Measurements from ENCODE around the gene RAB7A.

Gene RAB7A

DNA sequence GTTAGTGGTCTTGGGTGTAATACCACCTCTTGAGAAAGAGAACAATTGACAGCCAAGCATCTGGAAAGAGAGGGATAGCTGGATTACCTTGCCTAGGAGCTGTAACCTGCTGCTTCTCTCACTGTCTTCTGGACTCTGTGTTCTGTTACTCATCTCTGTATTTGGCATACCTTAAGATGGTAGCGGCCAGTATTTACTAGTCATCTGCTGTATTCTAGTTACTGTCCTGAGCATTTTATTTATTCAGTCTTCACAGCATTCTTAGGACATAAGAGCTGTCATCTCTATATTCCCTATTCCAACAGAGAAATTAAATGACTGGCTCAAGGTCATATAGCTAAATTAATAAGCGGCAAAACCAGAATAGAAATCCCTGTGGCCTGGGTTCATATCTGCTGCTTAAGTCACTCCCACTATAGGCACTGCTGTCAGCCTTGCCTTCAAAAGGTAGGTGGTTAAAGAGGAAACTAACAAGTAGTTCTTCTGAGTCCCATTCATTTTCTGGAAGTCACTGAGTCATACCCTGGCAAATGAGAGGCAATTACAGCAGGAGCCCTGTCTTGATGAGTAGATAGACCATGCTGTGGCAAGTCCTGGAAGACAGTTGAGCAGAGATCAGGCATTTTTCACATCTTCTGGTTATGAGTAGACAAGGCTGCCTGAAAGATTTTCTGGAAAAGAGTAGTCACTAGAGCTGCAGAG is 68.2 kb downstream of the RAB7A start:
- no peak for DNase-seq (ENCODE audit: low read depth in 1 of 2, low spot score in 1 of 2)
- TF ChIP-seq JUND (IDR thresholded peaks at IDR 0.05; ENCODE audit: low read depth) = no peak
- in situ Hi-C loops (cut with HindIII; ENCODE audit: low pct_unique_long_range_greater_than_20kb, low sequenced_read_pairs) = no loop called here

DNA sequence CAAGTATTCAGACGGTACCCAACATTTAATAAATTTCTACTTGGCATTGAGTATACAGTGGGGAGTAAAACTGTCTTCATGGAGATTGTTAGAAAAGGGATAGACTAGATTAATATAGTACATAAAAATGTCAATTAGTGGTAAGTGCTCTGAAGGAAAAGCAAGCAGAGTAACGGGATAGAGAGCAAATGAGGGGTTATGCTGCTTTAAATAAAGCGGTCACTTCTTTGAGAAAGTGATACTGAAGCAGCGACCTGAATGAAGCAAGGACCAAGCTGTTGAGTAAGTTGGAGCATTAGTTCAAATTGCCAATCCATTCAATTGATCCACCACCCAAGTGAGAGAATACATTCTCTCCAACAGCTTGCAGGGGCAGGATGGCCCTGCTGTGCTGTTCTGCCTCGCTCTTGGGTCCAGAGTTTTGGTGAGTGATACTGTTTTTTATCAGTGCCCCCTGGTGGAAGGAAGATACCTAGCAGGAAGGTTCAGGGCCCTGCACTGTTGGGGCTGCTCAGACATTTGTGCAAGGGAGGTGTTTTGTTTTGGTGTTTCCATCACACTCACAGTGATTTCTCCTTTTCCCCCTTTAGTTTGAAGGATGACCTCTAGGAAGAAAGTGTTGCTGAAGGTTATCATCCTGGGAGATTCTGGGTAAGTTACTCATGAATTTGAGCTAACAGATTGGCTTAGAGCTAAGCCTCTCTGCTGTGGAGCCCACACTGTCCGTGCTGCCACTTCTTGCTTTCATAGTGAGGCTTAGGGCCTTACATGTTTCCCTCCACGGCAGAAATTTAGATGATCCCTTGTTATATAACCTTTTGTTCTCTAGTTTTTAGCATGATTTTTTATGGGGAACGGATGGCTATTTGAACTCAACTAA is 69.0 kb downstream of the RAB7A start:
- DNase-seq (ENCODE audit: low read depth in 1 of 2, low spot score in 1 of 2) = peak; percentile 70 to 73
- in situ Hi-C loops (cut with HindIII; ENCODE audit: low pct_unique_long_range_greater_than_20kb, low sequenced_read_pairs) = no loop called here
- TF ChIP-seq JUND (IDR thresholded peaks at IDR 0.05; ENCODE audit: low read depth) = no peak

DNA sequence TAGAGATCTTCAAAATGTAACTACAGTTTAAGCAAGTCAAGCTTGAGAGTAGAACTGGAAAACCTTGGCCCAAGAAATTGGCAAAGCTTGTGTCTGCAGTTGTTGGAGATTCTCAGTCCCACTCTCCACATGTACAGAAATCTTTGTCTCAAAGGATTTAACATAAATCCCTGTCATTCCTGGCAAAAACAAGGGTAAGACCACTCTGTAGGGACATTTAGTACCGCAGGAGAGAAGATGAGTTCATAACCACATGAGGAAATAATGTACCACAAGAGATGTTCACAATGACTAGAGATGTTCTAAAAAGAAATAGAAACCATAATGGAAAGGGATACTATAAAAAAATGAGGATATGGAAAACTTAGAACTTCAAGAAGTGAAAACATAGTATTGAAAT is 73.7 kb downstream of the RAB7A start:
- in situ Hi-C loops (cut with HindIII; ENCODE audit: low pct_unique_long_range_greater_than_20kb, low sequenced_read_pairs) = no loop called here
- DNase-seq (ENCODE audit: low read depth in 1 of 2, low spot score in 1 of 2) = no peak
- no peak for TF ChIP-seq JUND (IDR thresholded peaks at IDR 0.05; ENCODE audit: low read depth)

DNA sequence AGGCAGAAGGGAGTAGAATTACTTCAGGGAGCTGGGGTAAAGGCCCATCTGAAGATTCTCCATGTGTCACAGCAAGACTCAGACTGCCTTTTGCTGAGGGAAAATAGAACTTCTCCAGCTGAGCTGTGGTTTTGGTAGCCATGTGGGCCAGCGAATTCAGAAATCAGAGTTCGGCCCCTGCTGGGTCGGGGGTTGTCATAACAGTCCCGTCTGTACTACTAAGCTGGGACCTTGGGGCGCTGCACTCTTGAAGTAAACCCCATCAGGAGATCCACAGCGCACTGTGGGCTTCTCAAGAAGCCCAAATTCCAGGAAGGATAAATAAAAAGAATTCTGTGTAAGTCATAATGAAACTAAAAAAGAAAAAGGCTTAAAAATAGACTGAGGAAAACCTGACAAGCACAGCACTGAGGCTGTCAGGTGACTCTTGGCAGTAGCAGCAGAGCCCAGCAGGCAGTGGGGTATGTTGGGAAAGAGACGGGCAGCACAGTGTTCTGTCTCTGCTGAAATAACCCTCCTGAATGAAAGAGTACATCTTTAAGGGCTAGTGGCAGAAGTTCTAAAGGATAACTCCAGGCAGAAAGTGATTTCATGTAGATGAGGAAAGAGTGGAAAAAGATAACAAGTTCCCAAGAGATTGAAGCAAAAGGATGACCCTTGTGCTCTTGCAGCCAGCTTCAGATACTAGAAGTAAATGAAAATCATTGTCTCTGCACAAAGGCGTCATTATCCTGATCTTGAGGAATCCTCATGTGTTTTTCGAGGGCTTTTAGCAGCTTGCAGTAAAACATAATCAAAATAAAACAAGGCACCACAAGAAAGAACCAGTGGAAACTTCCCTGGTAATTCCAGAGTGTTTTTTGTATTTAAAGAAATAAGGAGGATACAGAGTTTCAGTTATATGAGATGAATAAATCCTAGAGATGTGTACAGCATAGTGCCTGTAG is 74.5 kb downstream of the RAB7A start:
- DNase-seq (ENCODE audit: low read depth in 1 of 2, low spot score in 1 of 2) = no peak
- in situ Hi-C loops (cut with HindIII; ENCODE audit: low pct_unique_long_range_greater_than_20kb, low sequenced_read_pairs) = no loop called here
- TF ChIP-seq JUND (IDR thresholded peaks at IDR 0.05; ENCODE audit: low read depth) = no peak

DNA sequence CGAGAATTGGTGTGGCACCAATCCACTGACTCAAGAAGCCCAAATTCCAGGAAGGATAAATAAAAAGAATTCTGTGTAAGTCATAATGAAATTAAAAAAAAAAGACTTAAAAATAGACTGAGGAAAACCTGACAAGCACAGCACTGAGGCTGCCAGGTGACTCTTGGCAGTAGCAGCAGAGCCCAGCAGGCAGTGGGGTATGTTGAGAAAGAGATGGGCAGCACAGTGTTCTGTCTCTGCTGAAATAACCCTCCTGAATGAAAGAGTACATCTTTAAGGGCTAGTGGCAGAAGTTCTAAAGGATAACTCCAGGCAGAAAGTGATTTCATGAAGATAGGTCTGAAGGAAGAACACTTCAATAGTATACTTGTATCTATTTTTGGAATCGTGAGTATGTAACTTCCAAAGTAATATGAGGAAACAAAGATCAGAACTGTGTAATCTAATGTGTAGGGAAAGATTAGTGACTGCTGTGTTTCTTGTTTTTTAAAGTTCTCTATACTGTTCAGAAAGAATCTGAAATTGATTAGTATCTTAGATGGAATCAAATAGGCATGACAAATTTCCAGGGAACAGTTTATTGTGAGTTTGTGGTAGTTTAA is 75.9 kb downstream of the RAB7A start:
- in situ Hi-C loops (cut with HindIII; ENCODE audit: low pct_unique_long_range_greater_than_20kb, low sequenced_read_pairs) = no loop called here
- no peak for TF ChIP-seq JUND (IDR thresholded peaks at IDR 0.05; ENCODE audit: low read depth)

DNA sequence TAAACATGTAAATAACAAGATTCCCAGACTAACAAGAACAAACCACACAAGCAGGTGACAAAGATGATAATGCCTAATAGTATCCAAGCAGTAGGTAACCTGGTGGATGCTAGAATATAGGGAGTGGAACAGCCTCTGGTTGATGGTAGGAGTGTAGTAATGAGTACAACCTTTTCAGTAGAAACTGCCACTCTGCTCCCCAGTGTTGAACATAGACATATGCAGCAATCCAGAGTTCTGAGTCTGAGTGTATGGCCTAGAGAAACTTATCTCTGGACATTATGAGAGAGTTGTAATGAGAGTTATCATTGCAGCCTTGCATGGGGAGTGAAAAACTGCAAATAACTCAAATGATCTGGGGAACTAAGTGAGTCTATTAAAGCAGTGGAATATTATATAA is 77.3 kb downstream of the RAB7A start:
- no peak for TF ChIP-seq JUND (IDR thresholded peaks at IDR 0.05; ENCODE audit: low read depth)
- no peak for DNase-seq (ENCODE audit: low read depth in 1 of 2, low spot score in 1 of 2)
- in situ Hi-C loops (cut with HindIII; ENCODE audit: low pct_unique_long_range_greater_than_20kb, low sequenced_read_pairs) = no loop called here

More for the DNA sequence above, 75.9 kb downstream of the RAB7A start:
- no peak for DNase-seq (ENCODE audit: low read depth in 1 of 2, low spot score in 1 of 2)

DNA sequence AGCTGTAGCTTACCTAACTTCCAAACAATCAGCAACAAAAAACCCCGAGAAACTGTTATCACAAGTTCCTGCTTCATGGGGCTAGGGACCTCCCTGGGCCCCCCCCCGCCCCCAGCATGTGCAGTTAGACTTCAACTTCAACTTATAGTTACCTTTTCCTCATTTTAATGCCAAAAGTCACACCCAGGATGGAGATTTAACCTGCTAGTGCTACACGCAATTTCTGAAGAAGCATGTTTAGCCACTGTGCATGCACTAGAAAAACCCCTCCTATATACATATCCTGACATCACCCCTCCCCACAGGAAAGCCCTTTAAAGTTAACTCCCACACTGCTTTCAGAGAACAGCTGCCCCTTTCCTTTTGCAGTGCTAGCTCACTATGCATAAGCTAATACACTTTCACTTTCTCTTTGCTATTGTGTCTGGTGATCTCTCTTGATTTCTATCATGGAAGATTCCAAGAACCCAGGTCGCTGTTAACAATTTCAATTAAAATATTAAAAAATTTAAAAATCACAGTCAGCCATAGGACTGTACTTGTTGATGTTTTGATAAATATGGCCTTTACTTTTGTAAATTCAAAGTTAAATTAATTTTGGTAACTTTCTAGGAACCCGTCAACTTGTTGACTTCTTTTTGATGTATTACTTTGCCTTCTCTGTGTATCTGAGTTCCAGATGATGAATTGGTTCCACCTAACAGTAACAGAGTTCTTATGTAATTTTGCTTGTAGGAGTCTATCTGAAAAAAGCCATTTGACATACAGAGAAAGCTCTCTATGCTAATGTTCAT is 78.2 kb downstream of the RAB7A start:
- DNase-seq (ENCODE audit: low read depth in 1 of 2, low spot score in 1 of 2) = no peak
- in situ Hi-C loops (cut with HindIII; ENCODE audit: low pct_unique_long_range_greater_than_20kb, low sequenced_read_pairs) = no loop called here
- TF ChIP-seq JUND (IDR thresholded peaks at IDR 0.05; ENCODE audit: low read depth) = no peak

DNA sequence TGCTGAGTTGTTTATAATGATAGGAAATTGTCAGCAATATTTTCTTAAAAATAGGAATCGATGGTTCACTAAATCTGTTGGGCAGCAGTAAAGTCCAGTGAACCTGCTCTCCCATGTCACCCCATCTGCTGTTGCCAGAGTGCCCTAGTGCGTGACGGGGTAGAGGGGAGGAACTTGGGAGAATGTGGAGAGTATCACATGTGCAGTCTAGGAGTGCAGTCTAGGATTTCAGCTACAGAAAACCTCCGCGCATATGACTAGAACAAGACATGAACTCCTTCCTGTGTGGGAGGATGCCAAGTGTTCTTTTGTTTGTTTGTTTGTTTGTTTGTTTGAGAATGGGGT is 78.8 kb downstream of the RAB7A start:
- in situ Hi-C loops (cut with HindIII; ENCODE audit: low pct_unique_long_range_greater_than_20kb, low sequenced_read_pairs) = no loop called here
- no peak for TF ChIP-seq JUND (IDR thresholded peaks at IDR 0.05; ENCODE audit: low read depth)
- DNase-seq (ENCODE audit: low read depth in 1 of 2, low spot score in 1 of 2) = no peak

DNA sequence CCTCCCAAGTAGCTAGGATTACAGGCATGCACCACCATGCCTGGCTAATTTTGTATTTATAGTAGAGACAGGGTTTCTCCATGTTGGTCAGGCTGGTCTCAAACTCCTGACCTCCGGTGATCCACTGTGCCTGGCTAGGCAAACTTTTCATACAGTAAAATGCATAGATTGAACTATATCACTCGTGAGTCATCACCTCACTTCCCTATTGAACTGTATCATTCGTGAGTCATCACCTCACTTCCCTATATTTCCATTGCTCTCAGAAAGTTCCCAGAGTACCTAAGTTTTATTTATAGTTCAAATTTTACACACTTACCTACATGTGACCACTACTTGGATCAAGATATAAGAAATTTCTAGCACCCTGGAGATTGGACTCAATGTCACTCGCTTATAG is 79.8 kb downstream of the RAB7A start:
- DNase-seq (ENCODE audit: low read depth in 1 of 2, low spot score in 1 of 2) = no peak
- TF ChIP-seq JUND (IDR thresholded peaks at IDR 0.05; ENCODE audit: low read depth) = no peak
- in situ Hi-C loops (cut with HindIII; ENCODE audit: low pct_unique_long_range_greater_than_20kb, low sequenced_read_pairs) = no loop called here

DNA sequence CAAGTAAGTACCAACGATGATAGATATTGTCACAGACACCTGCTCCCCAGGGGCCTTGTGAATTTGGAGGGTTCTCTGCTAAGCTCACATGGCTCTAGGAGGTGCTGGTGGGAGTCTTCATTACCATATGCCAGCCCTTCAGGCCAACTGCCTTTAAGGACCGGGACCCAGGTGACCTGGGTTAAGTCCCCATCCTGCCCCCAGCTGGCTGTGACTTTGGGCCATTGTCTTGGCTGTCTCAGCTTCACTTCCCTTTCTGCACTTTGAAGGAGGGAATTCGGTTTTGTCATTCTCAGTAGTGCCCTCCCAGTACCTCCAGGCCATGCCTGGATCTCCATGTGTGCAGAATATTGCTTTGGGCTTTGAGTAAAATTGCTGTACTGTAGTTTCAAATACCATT is 80.6 kb downstream of the RAB7A start:
- DNase-seq (ENCODE audit: low read depth in 1 of 2, low spot score in 1 of 2) = no peak
- in situ Hi-C loops (cut with HindIII; ENCODE audit: low pct_unique_long_range_greater_than_20kb, low sequenced_read_pairs) = no loop called here
- TF ChIP-seq JUND (IDR thresholded peaks at IDR 0.05; ENCODE audit: low read depth) = no peak

DNA sequence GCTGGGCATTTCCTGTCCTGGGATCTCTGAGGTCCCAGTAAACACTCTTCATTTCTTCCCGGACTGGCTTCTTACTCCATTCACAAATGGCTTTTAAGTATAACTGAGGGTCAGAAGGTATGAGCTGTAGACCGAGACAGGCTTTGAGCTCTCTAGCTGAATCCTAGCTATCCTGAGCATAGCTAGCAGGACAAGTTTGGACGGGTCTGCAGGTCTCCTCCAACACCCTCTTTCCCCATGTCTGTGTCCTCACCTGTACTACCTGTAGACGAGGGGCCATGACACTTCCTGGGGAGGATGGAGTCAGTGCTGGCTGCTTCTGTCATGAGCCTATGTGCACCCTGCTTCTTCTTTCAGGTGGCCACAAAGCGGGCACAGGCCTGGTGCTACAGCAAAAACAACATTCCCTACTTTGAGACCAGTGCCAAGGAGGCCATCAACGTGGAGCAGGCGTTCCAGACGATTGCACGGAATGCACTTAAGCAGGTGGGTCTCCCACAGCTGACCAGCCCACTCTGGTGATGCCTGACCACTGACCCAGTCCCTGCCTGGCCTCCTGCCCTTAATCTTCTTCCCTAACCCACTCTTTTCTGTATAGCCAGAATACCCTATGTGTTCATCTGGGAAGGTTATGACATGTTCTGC is 81.3 kb downstream of the RAB7A start:
- DNase-seq (ENCODE audit: low read depth in 1 of 2, low spot score in 1 of 2) = no peak
- in situ Hi-C loops (cut with HindIII; ENCODE audit: low pct_unique_long_range_greater_than_20kb, low sequenced_read_pairs) = no loop called here
- no peak for TF ChIP-seq JUND (IDR thresholded peaks at IDR 0.05; ENCODE audit: low read depth)

All from T47D (cell line).